AG09319 (cell line): ENCODE results near the gene SLC25A26.
A peak's percentile ranks its signal among the peaks of the same experiment; 100 is the strongest.

Experiments
- DNase-seq: peaks from one replicate; pipeline ENCODE4 v3.0.0-alpha.2; 2010; ENCODE audit warnings: low read depth; ENCODE audit errors: extremely low read depth
- CTCF ChIP-seq: IDR thresholded peaks from 2 replicates; pipeline ENCODE4 v1.5.1; 2011; ENCODE audit warnings: low read depth, mild to moderate bottlenecking, inconsistent platforms, low read length, moderate library complexity

SLC25A26 gene

GRCh38 chr3:66404197-66404596, 183.4 kb downstream of the SLC25A26 start:
- no peak for TF ChIP-seq CTCF
- no peak for DNase-seq

GRCh38 chr3:66404903-66405700, 184.3 kb downstream of the SLC25A26 start:
- TF ChIP-seq CTCF = no peak
- no peak for DNase-seq

GRCh38 chr3:66405701-66406091, 184.9 kb downstream of the SLC25A26 start:
- TF ChIP-seq CTCF = no peak
- no peak for DNase-seq

- no peak for TF ChIP-seq CTCF
- DNase-seq = no peak
These were observed 185.4 kb downstream of the SLC25A26 start for GRCh38 chr3:66406163-66406562.

- no peak for DNase-seq
- TF ChIP-seq CTCF = no peak
These were observed 186.2 kb downstream of the SLC25A26 start for GRCh38 chr3:66406831-66407610.

- no peak for DNase-seq
- TF ChIP-seq CTCF = peak; percentile 93
These were observed 186.9 kb downstream of the SLC25A26 start for GRCh38 chr3:66407611-66408218.
